Glutamatergic neuron (in vitro differentiated cells): ENCODE results near the gene CRACR2B. TPM values are rescaled to one million over a fixed set of nuclear protein-coding genes. Genes with fewer than 3 reads are reported as not detected.

Source experiments
- DNase-seq: peaks from one replicate; pipeline ENCODE4 v3.0.0; 2022
- H3K27ac Mint-ChIP-seq: one replicate; pipeline ENCODE4 v1.8.0; 2020; ENCODE audit warnings: mild to moderate bottlenecking, mixed read lengths, inconsistent platforms; ENCODE audit not compliant: unreplicated experiment
- H3K27me3 Mint-ChIP-seq: one replicate; pipeline ENCODE4 v1.8.0; 2020; ENCODE audit warnings: mild to moderate bottlenecking, moderate library complexity, mixed read lengths, inconsistent platforms; ENCODE audit not compliant: unreplicated experiment
- H3K36me3 Mint-ChIP-seq: one replicate; pipeline ENCODE4 v1.8.0; 2020; ENCODE audit warnings: mild to moderate bottlenecking, mixed read lengths, inconsistent platforms; ENCODE audit not compliant: unreplicated experiment
- H3K4me1 Mint-ChIP-seq: one replicate; pipeline ENCODE4 v1.8.0; 2020; ENCODE audit warnings: mild to moderate bottlenecking, low read depth, mixed read lengths, inconsistent platforms; ENCODE audit not compliant: unreplicated experiment
- H3K4me3 Mint-ChIP-seq: one replicate; pipeline ENCODE4 v1.8.0; 2020; ENCODE audit warnings: mild to moderate bottlenecking, mixed read lengths, inconsistent platforms; ENCODE audit not compliant: unreplicated experiment
- H3K9me3 Mint-ChIP-seq: one replicate; pipeline ENCODE4 v1.8.0; 2020; ENCODE audit warnings: mild to moderate bottlenecking, moderate library complexity, mixed read lengths, inconsistent platforms; ENCODE audit not compliant: unreplicated experiment
- CTCF ChIP-seq: fragments of 200-600 bp; sonication (generic); IDR thresholded peaks from one replicate; pipeline ENCODE4 v1.5.0; 2021; ENCODE audit not compliant: partially characterized antibody, unreplicated experiment
- total RNA-seq: library from RNA; stranded (reverse); fragmentation: NEBNext Ultra II Directional; extraction: Animal tissue kit (Norgen Biotek cat#: 25700); gene quantifications from one replicate; pipeline ENCODE4 v1.2.1, GENCODE V29; 2021; ENCODE audit not compliant: unreplicated experiment

The CRACR2B gene
- total RNA-seq, 1 donor from 2014 or later = 19.7 TPM

GRCh38 chr11:870127-870413, 42.4 kb downstream of the CRACR2B start:
- peaks cover 2% of the 10 kb centered on the region for H3K9me3 Mint-ChIP-seq
- H3K4me1 Mint-ChIP-seq = no peaks in the 10 kb centered on the region
- TF ChIP-seq CTCF = peak; percentile 25
- DNase-seq = peak; percentile 71
- H3K27me3 Mint-ChIP-seq = peaks cover 8% of the 10 kb centered on the region
- peak overlapping the region; percentile 43 for H3K27ac Mint-ChIP-seq
- H3K36me3 Mint-ChIP-seq = no peaks in the 10 kb centered on the region
- H3K4me3 Mint-ChIP-seq = no peak overlapping the region

- peak overlapping the region; percentile 43 for H3K27ac Mint-ChIP-seq
- no peak overlapping the region for H3K4me3 Mint-ChIP-seq
- TF ChIP-seq CTCF = peak; percentile 2
- peaks cover 2% of the 10 kb centered on the region for H3K9me3 Mint-ChIP-seq
- no peaks in the 10 kb centered on the region for H3K4me1 Mint-ChIP-seq
- DNase-seq = no peak
- peaks cover 8% of the 10 kb centered on the region for H3K27me3 Mint-ChIP-seq
- H3K36me3 Mint-ChIP-seq = no peaks in the 10 kb centered on the region
Observed at GRCh38 chr11:870418-870817, 42.7 kb downstream of the CRACR2B start.

GRCh38 chr11:871472-871871, 43.8 kb downstream of the CRACR2B start:
- peaks cover 6% of the 10 kb centered on the region for H3K4me1 Mint-ChIP-seq
- TF ChIP-seq CTCF = no peak
- no peak overlapping the region for H3K4me3 Mint-ChIP-seq
- H3K36me3 Mint-ChIP-seq = no peaks in the 10 kb centered on the region
- H3K27ac Mint-ChIP-seq = no peak overlapping the region
- peaks cover 2% of the 10 kb centered on the region for H3K9me3 Mint-ChIP-seq
- no peak for DNase-seq
- H3K27me3 Mint-ChIP-seq = peaks cover 12% of the 10 kb centered on the region

GRCh38 chr11:872799-873198, 45.1 kb downstream of the CRACR2B start:
- no peak overlapping the region for H3K27ac Mint-ChIP-seq
- peaks cover 6% of the 10 kb centered on the region for H3K4me1 Mint-ChIP-seq
- no peaks in the 10 kb centered on the region for H3K36me3 Mint-ChIP-seq
- TF ChIP-seq CTCF = no peak
- H3K27me3 Mint-ChIP-seq = peaks cover 12% of the 10 kb centered on the region
- H3K9me3 Mint-ChIP-seq = peaks cover 2% of the 10 kb centered on the region
- no peak for DNase-seq
- H3K4me3 Mint-ChIP-seq = no peak overlapping the region

GRCh38 chr11:873706-874105, 46.0 kb downstream of the CRACR2B start:
- H3K4me3 Mint-ChIP-seq = no peak overlapping the region
- peak overlapping the region; percentile 72 for H3K27ac Mint-ChIP-seq
- no peaks in the 10 kb centered on the region for H3K36me3 Mint-ChIP-seq
- H3K4me1 Mint-ChIP-seq = peaks cover 6% of the 10 kb centered on the region
- no peak for TF ChIP-seq CTCF
- DNase-seq = no peak
- peaks cover 11% of the 10 kb centered on the region for H3K27me3 Mint-ChIP-seq
- no peaks in the 10 kb centered on the region for H3K9me3 Mint-ChIP-seq
